NCI-H2081 (cell line): ENCODE data around the gene TRMU.
"Not testable (repeated sequence)": the region's sequence is repeated elsewhere in the genome, so short reads cannot be mapped to it uniquely, and the experiment has no call there.

Experiments used
- DNase-seq, 2 experiments: peaks; one replicate each; lab custom pipeline; 2025; lab: John Stamatoyannopoulos, UW

Gene TRMU

GRCh38 chr22:46300491-46300890 is 35.0 kb upstream of the TRMU start:
- DNase-seq = no peak

GRCh38 chr22:46303347-46303965 is 32.1 kb upstream of the TRMU start:
- no peak for DNase-seq

GRCh38 chr22:46308283-46308988 is 27.1 kb upstream of the TRMU start:
- no peak for DNase-seq

- DNase-seq = no peak
Observed at GRCh38 chr22:46309526-46310085, 25.9 kb upstream of the TRMU start.

DNA sequence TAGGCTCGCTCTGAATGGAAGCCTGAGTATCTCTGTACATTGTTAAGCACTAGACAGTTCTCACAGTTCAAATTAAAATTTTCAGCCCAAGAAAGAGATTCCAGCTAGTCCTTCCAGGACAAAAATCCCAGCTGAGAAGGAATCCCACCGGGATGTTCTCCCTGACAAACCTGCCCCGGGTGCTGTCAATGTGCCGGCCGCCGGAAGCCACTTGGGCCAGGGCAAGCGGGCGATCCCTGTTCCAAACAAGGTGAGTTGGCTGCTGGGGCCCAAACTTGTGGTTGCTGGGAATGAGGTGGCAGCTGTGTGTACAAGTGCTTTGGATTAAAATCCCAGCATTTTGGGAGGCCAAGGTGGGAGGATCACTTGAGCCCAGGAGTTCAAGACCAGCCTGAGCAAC is 23.5 kb upstream of the TRMU start:
- DNase-seq = no peak

DNA sequence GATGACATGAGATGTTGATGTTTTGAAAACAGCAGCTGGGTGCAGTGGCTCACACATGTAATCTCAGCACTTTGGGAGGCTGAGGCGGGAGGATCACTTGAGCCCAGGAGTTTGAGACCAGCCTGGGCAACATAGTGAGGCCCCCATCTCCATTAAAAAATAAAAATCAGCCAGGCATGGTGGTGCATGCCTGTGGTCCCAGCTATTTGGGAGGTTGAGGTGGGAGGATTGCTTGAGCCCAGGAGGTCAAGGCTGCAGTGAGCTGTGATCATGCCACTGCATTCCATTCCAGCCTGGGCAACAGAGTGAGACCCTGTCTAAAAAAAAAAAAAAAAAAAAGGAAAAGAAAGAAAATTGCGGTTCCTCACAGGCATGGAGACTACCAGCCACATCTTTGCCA is 22.7 kb upstream of the TRMU start:
- DNase-seq = not testable (repeated sequence)

DNA sequence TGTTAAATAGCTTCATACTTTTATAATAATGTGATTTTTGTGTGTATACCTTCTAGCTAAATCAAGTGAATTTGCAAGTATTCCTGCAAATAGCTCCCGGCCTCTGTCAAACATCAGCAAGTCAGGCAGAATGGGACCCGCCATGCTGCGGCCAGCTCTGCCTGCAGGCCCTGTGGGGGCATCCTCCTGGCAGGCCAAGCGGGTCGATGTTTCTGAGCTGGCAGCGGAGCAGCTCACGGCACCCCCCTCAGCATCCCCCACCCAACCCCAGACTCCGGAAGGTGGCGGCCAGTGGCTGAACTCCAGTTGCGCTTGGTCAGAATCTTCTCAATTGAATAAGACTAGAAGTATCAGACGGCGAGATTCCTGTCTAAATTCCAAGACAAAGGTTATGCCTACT is 19.5 kb upstream of the TRMU start:
- DNase-seq = no peak

GRCh38 chr22:46317646-46318045 is 17.9 kb upstream of the TRMU start:
- DNase-seq = no peak

- no peak for DNase-seq
Observed at GRCh38 chr22:46318576-46318975, 16.9 kb upstream of the TRMU start.

DNA sequence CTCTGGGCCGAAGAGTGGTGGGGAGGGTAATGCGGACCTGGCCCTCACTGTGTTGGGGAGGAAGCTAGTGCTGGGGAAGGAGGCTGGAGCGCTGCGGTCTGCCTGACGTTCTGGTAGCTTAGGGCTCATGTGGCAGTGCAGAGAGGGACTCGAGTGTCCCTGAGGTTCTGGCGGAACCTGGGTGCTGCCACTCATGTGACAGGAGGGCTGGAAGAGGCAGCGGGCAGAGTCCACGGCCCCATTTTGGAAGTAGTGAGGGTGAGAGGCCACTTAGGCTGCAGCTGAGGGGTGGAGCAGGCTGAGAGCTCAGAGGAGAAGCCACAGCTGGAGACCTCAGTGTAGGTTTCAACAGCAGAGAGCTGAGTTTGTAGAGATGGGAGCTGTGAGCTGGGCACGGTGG is 16.2 kb upstream of the TRMU start:
- no peak for DNase-seq

DNA sequence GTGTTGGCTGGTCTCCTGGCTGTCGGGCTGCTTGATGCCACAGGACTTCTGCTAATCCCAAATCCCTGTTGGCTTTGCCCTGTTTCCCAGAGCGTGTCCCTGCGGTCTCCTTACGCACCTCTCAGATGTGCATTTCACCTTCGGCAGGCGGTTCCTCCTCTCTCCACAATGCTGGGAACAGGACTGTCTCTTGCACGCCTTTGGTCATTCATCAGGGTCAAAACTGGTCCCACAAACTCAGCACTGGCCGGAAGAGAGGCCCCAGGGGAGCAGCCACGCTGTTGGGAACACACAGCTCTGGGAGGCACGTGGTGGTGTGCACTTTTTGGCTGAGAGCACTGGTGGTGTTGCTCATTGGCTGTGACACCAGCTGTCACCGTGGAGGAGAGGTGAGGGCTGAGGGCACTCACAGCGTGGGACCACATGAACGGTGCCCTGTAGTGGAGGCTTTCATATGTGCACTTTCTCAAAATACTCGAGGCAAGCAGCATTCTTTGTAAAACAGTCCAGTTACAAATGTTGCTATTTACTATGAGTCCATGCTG is 15.3 kb upstream of the TRMU start:
- no peak for DNase-seq

- no peak for DNase-seq
Observed at GRCh38 chr22:46320716-46321386, 14.7 kb upstream of the TRMU start.

DNA sequence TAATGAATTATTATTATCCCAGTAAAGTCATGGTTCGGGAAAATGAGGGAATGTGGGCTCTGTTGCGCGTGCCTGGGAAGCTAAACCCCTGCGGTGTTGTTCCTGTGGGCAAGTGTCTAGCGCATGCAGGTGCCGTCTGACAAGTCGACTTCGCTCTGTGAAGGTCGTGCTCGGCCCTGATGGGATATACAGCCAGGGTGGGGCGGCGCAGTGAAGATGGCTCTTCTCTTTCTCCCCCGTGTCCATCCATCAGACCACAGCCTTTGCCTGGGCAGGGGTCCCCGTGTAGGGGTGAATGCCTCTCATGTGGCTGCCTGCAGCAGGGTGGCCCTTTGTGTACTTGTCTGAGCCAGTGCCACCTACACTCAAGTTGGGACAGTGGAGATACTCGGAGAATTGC is 12.8 kb upstream of the TRMU start:
- no peak for DNase-seq

DNA sequence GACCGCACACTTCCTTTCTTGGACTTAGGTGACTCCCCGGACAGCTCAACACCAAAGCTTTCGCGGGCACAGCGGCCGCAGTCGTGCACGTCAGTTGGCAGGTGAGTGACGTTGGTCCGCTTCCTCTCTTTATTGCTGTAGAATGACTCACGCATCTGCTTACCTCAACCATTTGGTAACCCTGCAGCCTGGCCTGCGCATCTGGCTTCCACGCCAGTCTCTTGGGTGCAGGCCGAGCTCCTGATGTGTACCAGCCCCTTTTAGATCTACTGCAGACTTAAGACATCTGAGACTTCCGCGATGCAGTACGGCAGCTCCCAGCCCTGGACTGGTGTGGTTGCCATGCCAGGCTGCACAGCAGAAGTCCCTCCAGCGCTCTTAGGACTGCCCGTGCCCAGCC is 12.4 kb upstream of the TRMU start:
- no peak for DNase-seq

DNA sequence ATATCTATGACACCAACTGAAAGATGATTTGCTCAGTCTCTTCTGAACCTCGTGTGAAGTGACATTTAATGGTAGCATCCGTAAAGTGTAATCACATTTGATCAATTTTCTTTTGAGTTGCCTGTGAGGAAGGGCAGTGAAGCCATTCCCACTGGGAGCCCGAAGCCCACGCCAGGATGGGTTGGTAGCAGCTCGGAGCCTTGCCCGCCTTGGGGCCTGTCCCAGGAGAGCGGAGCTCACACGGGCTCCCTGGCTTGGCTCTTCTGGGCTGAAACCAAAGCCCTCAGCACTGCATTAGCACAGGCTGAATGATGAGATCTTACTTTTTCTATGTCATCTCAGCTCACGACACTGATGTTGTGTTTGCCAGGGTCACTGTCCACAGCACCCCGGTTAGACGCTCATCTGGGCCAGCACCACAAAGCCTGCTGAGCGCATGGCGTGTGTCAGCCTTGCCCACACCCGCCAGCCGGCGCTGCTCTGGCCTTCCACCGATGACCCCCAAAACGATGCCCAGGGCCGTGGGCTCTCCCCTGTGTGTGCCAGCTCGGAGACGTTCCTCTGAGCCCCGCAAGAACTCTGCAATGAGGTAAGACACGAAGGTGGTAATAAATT is 9.3 kb upstream of the TRMU start:
- DNase-seq = no peak

GRCh38 chr22:46327691-46328465 is 7.6 kb upstream of the TRMU start:
- DNase-seq = no peak

- no peak for DNase-seq
Observed at GRCh38 chr22:46328797-46329196, 6.7 kb upstream of the TRMU start.

DNA sequence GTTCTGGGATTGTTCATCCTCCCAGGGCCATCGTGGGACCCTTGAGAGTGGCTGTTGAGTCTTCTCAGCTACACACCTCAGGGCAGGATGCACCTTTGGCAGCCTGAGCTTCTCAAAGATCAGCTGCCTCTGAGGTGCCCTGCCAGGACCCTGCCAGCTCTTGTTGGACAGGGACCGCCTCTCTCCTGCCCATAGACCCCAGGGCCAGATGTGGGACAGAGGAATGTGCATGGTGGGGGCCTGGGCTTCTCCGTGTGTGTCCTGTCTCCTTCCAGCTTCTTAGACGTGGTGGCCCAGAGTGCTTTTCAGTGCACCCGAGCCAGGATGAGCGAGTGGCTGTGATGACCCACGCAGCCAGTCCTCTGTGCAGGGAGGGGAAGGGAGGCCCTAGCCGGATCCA is 5.9 kb upstream of the TRMU start:
- DNase-seq = no peak

- no peak for DNase-seq
Observed at GRCh38 chr22:46330426-46330825, 5.1 kb upstream of the TRMU start.

DNA sequence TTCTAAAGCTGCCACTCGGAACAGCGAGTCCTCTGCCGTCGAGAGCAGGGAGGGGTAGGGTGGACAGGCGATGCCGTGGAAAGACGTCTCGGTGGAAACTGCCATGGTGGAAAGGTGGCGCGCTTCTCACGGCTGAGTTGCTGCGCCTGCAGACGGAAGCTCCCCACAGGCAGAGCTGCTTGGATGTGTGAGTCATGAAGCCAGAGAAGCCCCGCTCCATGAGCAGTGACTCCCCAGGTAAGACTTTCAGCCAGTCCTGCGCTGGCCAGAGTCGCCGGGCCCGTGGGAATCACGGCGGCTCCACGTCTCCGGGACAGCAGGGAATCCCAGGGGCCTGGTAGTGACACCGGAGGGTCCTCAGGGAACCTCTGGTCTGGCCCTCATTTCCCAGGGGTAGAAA is 4.0 kb upstream of the TRMU start:
- no peak for DNase-seq
